SK-MEL-5 (cell line): ENCODE results near the gene CLTB. TPM values are rescaled to one million over a fixed set of nuclear protein-coding genes. Genes with fewer than 3 reads are reported as not detected.
A peak's percentile ranks its signal among the peaks of the same experiment; 100 is the strongest.

ENCODE experiments used
- DNase-seq: peaks from one replicate; pipeline ENCODE4 v3.0.0-alpha.2; 2016; ENCODE audit warnings: low read depth, low spot score
- in situ Hi-C: cut with HindIII; loops from 2 replicates; pipeline ENCODE4 v1.10.0; 2016; ENCODE audit warnings: low sequenced_read_pairs, high pct_unique_total_duplicates, low pct_unique_long_range_greater_than_20kb
- total RNA-seq: library from RNA; depleted of rRNA; stranded (reverse); fragments of >200 nt; shearing (Covaris generic); gene quantifications from 2 replicates; pipeline ENCODE4 v1.2.3, GENCODE V29; 2014

The CLTB gene
- total RNA-seq, 1 experiment from 2014 or later: 58.3 TPM

DNA sequence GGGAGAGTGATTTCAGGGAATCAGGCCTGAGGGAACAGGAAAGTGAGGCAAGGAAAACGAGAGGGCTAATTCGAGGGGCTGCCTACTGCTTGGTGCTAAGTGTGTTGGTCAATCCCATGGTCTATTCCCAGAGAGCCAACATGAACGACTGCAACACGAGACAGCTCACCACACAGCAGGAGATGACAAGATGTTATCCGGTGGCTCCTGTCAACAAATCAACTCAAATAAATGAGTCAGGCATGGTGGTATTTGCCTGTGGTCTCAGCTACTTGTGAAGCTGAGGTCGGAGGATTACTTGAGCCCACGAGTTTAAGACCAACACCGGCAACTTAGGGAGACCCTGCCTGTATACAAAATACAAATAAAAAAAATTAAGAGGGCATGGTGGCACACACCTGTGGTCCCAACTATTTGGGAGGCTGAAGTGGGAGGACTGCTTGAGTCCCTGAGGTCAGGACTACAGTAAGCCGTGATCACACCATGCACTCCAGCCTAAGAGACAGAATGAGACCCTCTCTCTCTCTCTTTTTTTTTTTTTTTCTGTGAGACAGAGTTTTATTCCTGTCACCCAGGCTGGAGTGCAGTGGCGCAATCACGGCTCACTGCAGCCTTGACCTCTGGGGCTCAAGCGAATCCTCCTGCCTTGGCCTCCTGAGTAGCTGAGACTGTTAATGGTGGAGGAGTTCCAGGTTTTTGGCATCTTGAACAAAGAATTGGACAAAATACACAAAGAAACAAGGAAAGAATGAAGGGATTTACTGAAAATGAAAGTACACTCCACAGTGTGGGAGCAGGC is 22.8 kb upstream of the CLTB start:
- in situ Hi-C loops: no loop called here
- DNase-seq: no peak

DNA sequence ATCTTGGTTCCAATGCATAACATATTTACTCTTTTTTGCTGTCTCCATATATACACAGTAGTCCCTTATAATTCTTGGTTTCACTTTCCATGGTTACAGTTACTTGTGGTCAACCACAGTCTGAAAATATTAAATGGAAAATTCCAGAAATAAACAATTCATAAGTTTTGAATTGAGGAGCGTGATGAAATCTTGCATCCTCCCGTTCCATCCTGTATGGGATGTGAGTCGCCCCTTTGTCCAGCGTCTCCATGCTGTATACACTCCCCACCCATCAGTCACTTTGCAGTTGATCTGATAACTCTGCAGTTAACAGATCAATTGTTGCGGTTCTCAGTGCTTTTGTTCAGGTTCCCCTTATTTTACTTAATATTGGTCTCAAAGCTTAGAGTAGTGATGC is 20.3 kb upstream of the CLTB start:
- in situ Hi-C loops: no loop called here
- peak; percentile 37 for DNase-seq

DNA sequence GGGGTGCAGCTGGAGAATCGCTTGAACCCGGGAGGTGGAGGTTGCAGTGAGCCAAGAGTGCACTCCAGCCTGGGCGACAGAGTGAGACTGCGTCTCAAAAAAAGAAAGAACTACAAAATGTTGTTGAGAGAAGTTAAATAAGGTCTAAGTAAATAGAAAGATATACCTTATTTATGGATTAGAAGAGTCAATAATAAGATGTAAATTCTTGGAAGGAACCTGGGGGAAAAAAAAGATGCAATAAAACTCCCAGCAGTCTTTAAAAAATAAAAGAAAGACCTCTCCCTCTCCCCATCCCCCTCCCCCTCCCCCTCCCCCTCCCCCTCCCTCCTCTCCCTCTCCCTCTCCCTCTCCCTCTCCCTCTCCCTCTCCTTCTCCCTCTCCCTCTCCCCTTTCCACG is 16.4 kb upstream of the CLTB start:
- in situ Hi-C loops: no loop called here
- DNase-seq: no peak

DNA sequence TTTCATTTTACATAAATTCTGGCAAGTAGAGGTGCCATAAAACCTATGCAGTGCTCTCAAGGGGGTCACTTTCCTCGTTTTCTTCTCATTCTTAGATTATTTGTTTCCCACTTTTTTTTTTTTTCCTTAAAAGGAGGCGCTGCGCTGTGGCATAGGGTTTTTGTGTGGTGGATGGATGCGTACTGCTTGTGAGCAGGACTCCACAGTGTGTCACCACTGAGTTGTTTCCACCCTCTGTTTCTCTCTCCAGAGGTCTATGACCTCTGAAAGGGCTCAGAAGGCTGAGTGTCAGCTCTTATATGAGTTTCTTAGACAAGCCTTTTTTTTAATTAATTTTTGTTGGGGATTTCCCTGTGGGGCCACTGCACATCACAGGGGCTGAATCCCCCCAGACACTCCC is 13.6 kb upstream of the CLTB start:
- in situ Hi-C loops: no loop called here
- peak; percentile 32 for DNase-seq

DNA sequence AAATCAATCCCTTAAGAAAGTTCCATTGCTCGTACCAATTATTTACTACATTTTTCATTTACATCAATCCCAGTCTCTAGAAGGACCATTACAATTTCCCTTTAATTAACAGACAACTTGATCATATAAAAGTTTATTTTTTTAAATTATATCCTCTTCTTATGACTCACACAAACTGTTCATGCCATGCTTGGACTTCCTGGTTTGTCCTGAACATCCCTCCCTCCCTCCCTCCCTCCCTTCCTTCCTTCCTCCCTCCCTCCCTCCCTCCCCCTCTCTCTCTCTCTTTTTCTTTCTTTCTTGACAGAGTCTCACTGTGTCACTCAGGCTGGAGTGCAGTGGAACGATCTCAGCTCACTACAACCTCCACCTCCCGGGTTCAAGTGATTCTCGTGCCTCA is 11.6 kb upstream of the CLTB start:
- no peak for DNase-seq
- in situ Hi-C loops: no loop called here

DNA sequence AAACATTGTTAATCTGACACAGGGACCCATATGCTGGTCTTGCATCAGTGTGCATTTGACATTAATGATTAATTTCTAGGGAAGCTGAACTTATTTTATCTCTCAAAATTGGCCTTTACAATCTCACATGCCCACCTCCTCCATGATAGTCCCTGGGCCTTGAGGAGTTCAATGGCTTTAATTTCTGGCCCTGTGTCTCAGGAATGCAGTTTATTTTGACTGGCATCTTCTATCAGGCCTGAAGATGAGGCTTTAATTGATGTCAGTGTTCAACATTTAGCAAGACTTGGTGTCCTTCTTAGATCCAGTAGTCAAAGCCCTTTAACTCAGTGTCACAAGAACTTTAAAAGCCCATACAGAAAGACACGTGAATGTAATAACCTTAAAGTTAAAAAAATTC is 10.5 kb upstream of the CLTB start:
- DNase-seq: no peak
- in situ Hi-C loops: no loop called here

DNA sequence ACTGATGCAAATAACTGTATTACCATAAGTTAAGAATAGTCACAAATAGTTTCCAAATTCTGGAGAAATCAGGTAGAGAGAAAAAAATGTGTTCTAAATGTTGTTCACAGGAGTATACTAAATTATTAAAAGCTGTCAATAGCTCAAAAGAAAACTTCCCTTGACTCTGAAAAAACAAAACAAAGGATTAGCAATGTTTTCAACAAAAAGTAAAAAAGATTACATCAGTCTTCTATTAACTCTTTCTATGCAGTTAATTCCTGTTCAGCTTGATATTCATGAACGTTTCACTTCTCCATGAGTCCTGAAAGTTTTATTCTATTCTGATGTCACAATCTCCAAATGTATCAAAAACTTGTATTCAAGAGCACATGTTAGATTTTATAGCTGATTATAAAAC is 9.5 kb upstream of the CLTB start:
- in situ Hi-C loops: no loop called here
- DNase-seq: no peak

DNA sequence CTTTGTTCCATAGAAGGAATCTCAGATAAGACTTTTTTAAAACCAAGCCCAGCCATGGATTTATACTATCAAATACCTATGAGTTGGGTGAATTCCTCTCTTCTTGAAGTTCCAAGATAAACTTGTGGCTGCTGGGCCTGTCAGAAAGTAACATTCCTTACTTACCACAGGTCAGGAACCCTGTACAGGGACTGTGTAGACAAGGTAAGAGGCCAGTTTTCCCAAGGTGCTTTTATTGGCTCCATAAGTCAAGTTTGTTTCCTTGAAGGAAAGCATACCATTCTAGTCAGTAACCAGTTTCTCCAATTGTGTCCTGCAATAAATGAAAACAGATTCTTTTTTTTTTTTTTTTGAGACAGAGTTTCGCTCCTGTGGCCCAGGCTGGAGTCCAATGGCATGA is 8.8 kb upstream of the CLTB start:
- in situ Hi-C loops: no loop called here
- no peak for DNase-seq

DNA sequence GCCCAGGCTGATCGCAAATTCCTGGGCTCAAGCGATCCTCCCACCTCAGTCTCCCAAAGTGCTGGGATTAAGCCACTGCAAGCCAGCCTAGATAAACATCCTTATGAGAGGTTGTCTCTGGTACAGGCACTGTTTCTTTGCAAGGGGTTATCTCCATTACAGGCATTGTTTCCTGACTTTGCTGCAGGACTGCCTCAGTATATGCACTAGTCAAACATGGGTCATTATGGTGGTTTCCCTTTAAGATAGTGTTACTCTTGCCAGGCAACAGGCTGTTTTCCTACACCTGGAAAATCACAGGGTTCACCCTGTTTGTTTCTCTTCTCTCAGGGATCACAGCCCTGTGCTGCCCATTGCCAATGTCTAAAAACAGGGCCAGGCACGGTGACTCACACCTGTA is 7.8 kb upstream of the CLTB start:
- DNase-seq: no peak
- in situ Hi-C loops: no loop called here

DNA sequence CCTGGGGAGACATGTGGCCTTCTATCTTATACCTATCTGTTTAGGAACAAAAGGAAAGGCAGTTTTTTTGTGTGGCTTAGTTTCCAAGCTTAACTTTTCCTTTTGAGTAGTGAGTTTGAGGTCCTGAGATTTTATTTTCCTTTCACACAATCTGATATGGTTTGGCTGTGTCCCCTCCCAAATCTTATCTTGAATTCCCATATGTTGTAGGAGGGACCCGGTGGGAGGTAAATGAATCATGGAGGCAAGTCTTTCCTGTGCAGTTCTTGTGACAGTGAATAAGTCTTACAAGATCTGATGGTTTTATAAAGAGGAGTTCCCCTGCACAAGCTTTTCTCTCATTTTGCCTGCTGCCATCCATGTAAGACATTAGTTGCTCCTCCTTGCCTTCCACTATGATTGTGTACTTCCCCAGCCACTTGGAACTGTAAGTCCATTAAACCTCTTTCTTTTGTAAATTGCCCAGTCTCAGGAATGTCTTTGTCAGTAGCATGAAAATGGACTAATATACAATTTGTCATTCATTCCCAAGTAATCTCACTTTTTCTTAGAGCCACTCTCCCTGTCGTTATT is 4.7 kb upstream of the CLTB start:
- no peak for DNase-seq
- in situ Hi-C loops: no loop called here

DNA sequence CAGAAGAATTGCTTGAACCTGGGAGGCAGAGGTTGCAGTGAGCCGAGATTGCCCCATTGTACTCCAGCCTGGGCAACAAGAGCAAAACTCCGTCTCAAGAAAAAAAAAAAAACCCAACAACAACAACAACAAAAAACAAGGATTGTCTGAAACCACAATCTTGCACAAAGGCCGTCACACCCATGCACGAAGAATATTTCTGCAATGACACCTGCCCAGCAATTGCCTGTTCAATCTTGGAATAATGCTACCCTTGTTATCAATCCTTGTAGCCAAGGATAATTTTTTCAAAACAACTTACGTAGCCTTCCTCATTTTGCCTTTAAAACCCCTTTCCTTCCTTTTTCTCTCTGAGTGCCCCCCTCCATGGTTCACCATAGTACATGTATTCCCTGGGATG is 3.7 kb upstream of the CLTB start:
- in situ Hi-C loops: no loop called here
- DNase-seq: no peak

DNA sequence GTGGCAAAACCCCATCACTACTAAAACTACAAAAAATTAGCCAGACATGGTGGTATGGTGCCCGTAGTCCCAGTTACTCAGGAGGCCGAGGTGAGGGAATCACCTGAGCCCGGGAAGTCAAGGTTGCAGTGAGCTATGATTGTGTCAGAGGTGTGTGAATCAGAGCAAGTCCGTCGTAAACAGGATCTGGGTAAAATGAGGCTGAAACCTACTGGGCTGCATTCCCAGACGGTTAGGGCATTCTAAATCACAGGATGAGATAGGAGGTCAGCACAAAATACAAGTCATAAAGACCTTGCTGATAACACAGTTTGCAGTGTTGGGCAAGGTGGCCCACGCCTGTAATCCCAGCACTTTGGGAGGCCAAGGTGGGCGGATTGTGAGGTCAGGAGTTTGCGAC is 1.9 kb upstream of the CLTB start:
- in situ Hi-C loops: no loop called here

DNA sequence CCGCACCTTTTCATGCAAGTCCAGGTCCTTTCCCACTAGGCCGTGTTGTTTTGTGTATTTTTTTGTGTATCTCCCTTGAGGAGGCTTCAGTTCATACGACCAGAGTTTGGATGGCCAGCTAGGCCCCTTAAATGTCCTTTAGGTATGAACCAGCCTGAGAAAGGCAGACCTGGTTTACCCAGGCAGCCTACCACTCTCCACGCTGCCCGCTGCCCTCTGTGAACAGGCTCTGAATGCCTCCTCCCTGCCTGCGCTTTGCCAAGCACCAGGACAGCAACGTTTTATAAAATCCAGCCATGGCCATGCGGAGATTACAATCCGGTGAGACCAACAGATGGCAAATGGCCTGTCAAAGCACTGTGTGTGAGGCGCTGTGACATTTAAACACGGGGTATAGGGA is 626 bp upstream of the CLTB start:
- DNase-seq: no peak
- in situ Hi-C loops: no loop called here

More for the DNA sequence above, 1.9 kb upstream of the CLTB start:
- DNase-seq: no peak

DNA sequence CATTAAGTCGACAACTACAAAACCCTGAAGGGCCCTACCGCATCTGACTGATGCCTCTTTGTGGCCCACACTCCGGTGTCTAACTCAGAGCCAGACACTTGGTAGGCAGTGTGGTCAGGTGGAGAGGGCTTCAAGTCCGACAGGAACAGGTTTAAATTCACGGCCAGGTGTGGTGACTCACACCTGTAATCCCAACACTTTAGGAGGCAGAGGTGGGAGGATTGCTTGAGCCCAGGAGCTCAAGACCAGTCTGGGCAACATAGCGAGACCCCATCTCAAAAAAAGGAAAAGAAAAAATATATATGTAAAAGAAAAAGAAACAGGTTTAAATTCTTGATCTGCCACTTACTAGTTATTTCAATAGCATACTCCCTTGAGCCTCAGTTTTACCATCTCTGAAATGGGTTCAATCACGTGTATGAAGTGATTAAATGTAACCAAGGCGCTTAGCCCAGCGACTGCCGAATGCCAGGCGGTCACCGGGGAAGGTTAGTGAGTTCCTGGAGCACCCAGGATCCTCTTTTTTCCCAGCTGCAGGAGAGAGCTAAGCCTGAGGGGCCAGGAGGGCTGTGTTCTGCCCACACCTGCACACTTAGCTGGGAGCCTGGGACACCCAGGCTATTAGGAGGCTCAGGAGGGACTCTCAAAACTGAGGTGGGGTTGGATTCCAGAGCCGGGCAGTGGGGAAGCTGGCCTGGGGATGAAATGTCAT is 943 bp downstream of the CLTB start:
- DNase-seq: no peak
- in situ Hi-C loops: no loop called here

DNA sequence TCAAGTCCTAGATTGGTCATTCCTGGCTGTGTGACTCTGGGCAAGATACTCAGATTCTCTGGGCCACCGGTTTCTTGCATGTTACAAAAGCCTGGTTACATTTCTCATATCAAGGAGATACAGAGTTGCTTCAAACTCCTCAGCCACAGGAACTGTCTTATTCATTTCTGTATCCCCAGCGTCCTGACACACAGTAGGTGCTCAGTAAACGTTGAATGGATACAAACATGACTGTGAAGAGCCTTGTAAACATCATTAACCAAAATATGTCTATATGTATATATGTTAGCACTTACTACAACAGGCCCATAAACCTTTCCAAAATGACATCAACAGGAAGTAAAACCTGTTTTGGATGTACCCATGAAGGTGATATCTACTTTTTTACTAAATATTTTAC is 1.6 kb downstream of the CLTB start:
- in situ Hi-C loops: no loop called here
- DNase-seq: no peak

DNA sequence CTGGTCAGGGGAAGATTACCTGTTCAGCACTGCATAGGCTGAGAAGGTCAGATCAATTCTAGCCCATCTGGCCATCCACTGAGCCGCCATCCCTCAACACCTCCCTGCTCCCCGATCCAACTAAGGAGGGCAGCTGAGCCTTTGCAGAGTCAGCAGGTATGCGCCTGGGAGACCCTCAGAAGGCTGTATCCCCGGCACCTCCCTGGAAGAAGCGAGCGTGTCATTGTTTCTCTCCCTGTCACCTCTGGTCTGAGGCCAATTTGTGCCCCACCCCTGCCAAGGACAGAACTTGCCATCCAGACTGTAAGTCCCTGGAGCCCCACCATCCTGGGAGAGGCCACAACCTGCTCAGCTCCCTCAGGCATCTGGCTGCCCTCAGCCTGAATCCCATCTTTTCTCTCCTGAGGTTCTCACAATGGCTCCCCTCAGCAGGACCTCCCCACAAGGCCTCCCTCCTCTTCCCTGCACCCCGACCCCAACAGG is 2.6 kb downstream of the CLTB start:
- in situ Hi-C loops: no loop called here
- no peak for DNase-seq

DNA sequence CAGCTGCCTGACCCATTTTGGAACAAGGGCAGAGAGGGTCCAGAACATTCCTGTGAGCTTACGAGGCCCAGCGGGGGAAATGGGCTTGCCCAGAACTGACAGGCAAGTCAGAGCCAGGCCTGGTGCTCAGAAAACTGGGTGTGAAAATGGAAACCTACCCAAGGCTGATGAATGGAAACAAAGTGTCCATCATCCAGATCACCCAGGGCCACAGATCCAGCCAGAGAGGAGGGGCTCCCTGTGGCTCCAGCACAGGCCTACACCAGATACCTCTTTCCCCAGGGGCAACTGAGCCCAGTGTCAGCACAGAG is 3.1 kb downstream of the CLTB start:
- in situ Hi-C loops: no loop called here
- DNase-seq: no peak

DNA sequence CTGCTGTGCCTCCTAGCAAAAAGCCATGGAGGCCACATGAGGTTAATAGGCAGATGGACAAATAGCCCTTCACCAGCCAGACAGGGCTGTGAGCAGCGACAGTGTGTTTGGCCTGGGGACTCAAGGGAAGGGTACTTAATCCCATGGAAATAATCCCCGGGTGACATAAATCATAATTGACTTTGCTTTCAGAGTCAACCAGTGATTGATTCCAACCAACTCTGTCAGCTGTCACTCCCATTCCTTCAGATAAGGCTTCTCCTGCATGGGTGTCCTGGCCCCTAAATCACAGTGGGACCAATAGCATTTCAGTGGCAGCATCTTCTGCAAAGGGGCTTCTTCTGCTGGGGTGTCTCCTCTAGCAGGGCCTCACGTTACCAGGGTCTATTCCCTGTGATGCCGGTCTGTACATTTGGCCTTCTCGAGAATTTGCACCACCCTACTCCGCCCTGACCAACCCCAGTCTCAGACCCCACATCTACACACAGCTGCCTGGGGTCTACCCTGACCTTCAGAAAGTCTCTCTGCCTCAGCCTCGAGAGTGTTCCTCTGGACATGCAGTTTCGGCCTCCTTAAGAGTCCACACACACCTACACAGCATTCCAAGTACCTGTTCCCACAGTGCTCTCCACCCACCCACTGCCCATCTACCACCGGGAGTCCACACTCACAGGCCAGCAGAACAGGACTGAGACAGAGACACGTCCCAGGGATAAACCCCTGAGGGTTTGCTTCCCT is 3.7 kb downstream of the CLTB start:
- in situ Hi-C loops: no loop called here
- DNase-seq: no peak
